Measurements from ENCODE around the gene FADS6. TPM values are rescaled to one million over a fixed set of nuclear protein-coding genes. Genes with fewer than 3 reads are reported as not detected.

FADS6 gene
- total and polyA plus RNA-seq, 12 donors, result not detected

- ATAC-seq (no peak), DNase-seq (no peak)
- Histone ChIP-seq H3K4me3 (no peak overlapping the region), H3K9me3 (no peaks in the 10 kb centered on the region), H3K27me3 (peaks cover 0 to 20% (median 6%) of the 10 kb centered on the region in 7 donors), H3K36me3 (no peaks in the 10 kb centered on the region), H3K4me1 (peaks cover 4 to 9% (median 8%) of the 10 kb centered on the region in 9 donors), H3K27ac (no peak overlapping the region)
- no peak for TF ChIP-seq CTCF (IDR thresholded peaks at IDR 0.05)
- WGBS, 2 donors, result 70 to 71% methylated on average over 20 of the region's 20 CpGs
- intact Hi-C loops (cut with DNase I), result no loop called here
These were observed 10.8 kb downstream of the FADS6 start for GRCh38 chr17:74882517-74883240.

- 78 to 79% methylated on average over 11 of the region's 11 CpGs for WGBS, 2 donors
- no peak overlapping the region for H3K27ac ChIP-seq
- no peaks in the 10 kb centered on the region for H3K9me3 ChIP-seq
- no peaks in the 10 kb centered on the region for H3K36me3 ChIP-seq
- H3K27me3 ChIP-seq, result peaks cover 0 to 16% (median 6%) of the 10 kb centered on the region in 7 donors
- H3K4me1 ChIP-seq, result peaks cover 4 to 19% (median 14%) of the 10 kb centered on the region in 9 donors
- ATAC-seq (no peak), DNase-seq (no peak)
- no peak overlapping the region for H3K4me3 ChIP-seq
- no peak for TF ChIP-seq CTCF (IDR thresholded peaks at IDR 0.05)
- intact Hi-C loops (cut with DNase I), result no loop called here
These were observed 12.4 kb downstream of the FADS6 start for GRCh38 chr17:74881073-74881472.

GRCh38 chr17:74879308-74879707 lies 14.1 kb downstream of the FADS6 start:
- 80 to 89% methylated on average over 16 of the region's 16 CpGs for WGBS, 2 donors

GRCh38 chr17:74878658-74879057 lies 14.8 kb downstream of the FADS6 start:
- ATAC-seq, result no peak
- intact Hi-C loops (cut with DNase I), result no loop called here

More at GRCh38 chr17:74879308-74879707, 14.1 kb downstream of the FADS6 start:
- no peak overlapping the region for H3K27ac ChIP-seq
- no peaks in the 10 kb centered on the region for H3K36me3 ChIP-seq
- peaks cover 4 to 19% (median 14%) of the 10 kb centered on the region in 9 donors for H3K4me1 ChIP-seq
- H3K9me3 ChIP-seq, result no peaks in the 10 kb centered on the region
- ATAC-seq (no peak), DNase-seq (no peak)
- intact Hi-C loops (cut with DNase I), result no loop called here
- TF ChIP-seq CTCF (IDR thresholded peaks at IDR 0.05), result no peak
- H3K4me3 ChIP-seq, result no peak overlapping the region
- no peaks in the 10 kb centered on the region for H3K27me3 ChIP-seq

More at GRCh38 chr17:74878658-74879057, 14.8 kb downstream of the FADS6 start:
- peak overlapping the region in 1 of 10 donors; percentile 46 for H3K27ac ChIP-seq
- peaks cover 10 to 25% (median 19%) of the 10 kb centered on the region in 9 donors for H3K4me1 ChIP-seq
- H3K36me3 ChIP-seq, result no peaks in the 10 kb centered on the region
- no peaks in the 10 kb centered on the region for H3K27me3 ChIP-seq
- H3K9me3 ChIP-seq, result no peaks in the 10 kb centered on the region
- DNase-seq, result no peak
- WGBS, 2 donors, result 69 to 80% methylated on average over 2 of the region's 2 CpGs
- no peak for TF ChIP-seq CTCF (IDR thresholded peaks at IDR 0.05)
- no peak overlapping the region for H3K4me3 ChIP-seq

All from heart right ventricle (tissue), 16 donors.